Fibroblast of lung (primary cell): ENCODE results near the gene SPATS2L. TPM values are rescaled to one million over a fixed set of nuclear protein-coding genes. Genes with fewer than 3 reads are reported as not detected.

Experiments
- DNase-seq, 2 donors: peaks; one replicate each; pipeline versions ENCODE4 v3.0.0 to v3.0.0-alpha.2; 2010; ENCODE audit warnings: low read depth in 2 of 2
- H2AFZ ChIP-seq: 2 replicates; pipeline ENCODE4 v1.5.1; 2012; ENCODE audit warnings: low read length, control low read depth, inconsistent platforms
- H3K27ac ChIP-seq: 2 replicates; pipeline ENCODE4 v1.5.1; 2011; ENCODE audit warnings: low read length, control low read depth; ENCODE audit not compliant: insufficient read depth
- H3K27me3 ChIP-seq: 2 replicates; pipeline ENCODE4 v1.5.1; 2011; ENCODE audit warnings: mild to moderate bottlenecking, low read length; ENCODE audit not compliant: control insufficient read depth, insufficient read depth
- H3K36me3 ChIP-seq: 2 replicates; pipeline ENCODE4 v1.5.1; 2011; ENCODE audit warnings: low read length; ENCODE audit not compliant: control insufficient read depth, insufficient read depth
- H3K4me1 ChIP-seq: 2 replicates; pipeline ENCODE4 v1.5.1; 2011; ENCODE audit warnings: low read length; ENCODE audit not compliant: control insufficient read depth, insufficient read depth; ENCODE audit errors: extremely low read depth
- H3K4me2 ChIP-seq: 2 replicates; pipeline ENCODE4 v1.5.1; 2011; ENCODE audit warnings: low read length, control low read depth; ENCODE audit not compliant: insufficient read depth; ENCODE audit errors: extremely low read depth
- H3K4me3 ChIP-seq, 4 experiments: fragments of 200-600 bp in 1 of 4; sonication (generic) in 1 of 4; replicated peaks in 1 of 4; 2 replicates each; pipeline ENCODE4 v1.5.1; 2011 to 2016; ENCODE audit warnings: low read length in 4 of 4, low read depth in 3 of 4, mild to moderate bottlenecking in 3 of 4, control low read depth in 2 of 4, inconsistent platforms in 1 of 4, mixed read lengths in 1 of 4; ENCODE audit not compliant: insufficient read depth in 1 of 4; ENCODE audit errors: control extremely low read depth in 1 of 4
- H3K79me2 ChIP-seq: 2 replicates; pipeline ENCODE4 v1.5.1; 2012; ENCODE audit warnings: mild to moderate bottlenecking, low read length, inconsistent platforms; ENCODE audit not compliant: control insufficient read depth, insufficient read depth
- H3K9ac ChIP-seq: 2 replicates; pipeline ENCODE4 v1.5.1; 2011; ENCODE audit warnings: mild to moderate bottlenecking, low read length, control low read depth; ENCODE audit not compliant: insufficient read depth
- H3K9me3 ChIP-seq: 2 replicates; pipeline ENCODE4 v1.5.1; 2012; ENCODE audit warnings: low read depth, low read length; ENCODE audit not compliant: control insufficient read depth, insufficient read depth
- H4K20me1 ChIP-seq: 2 replicates; pipeline ENCODE4 v1.5.1; 2011; ENCODE audit warnings: low read length; ENCODE audit not compliant: control insufficient read depth, insufficient read depth; ENCODE audit errors: extremely low read depth
- CTCF ChIP-seq, 2 donors: IDR thresholded peaks in 1 of 2; conservative IDR thresholded peaks in 1 of 2; 1 replicate in 1 of 2; 2 replicates in 1 of 2; pipeline ENCODE4 v1.5.1; 2011 to 2012; ENCODE audit warnings: low read length in 2 of 2, control low read depth in 1 of 2, inconsistent platforms in 1 of 2, low read depth in 1 of 2, mild to moderate bottlenecking in 1 of 2
- EZH2 ChIP-seq: IDR thresholded peaks from 2 replicates; pipeline ENCODE4 v1.5.1; 2012; ENCODE audit warnings: low read length, control low read depth, mild to moderate bottlenecking; ENCODE audit errors: missing control alignments
- polyA plus RNA-seq, 2 donors: library from polyadenylated mRNA; depleted of rRNA in 1 of 2; stranded (reverse) in 1 of 2; unstranded in 1 of 2; fragments of >200 nt; gene quantifications; 2 replicates each; pipeline ENCODE4 v1.2.1, GENCODE V29; 2011 to 2012; ENCODE audit warnings: missing spikeins in 1 of 2
- total RNA-seq: library from RNA; depleted of rRNA; stranded (reverse); fragments of >200 nt; gene quantifications from 2 replicates; pipeline ENCODE4 v1.2.1, GENCODE V29; 2014

SPATS2L gene
- total and polyA plus RNA-seq, 2 donors (not counting 1 experiment from before 2014, with no cell fraction given) = 73.8 to 291 TPM

DNA sequence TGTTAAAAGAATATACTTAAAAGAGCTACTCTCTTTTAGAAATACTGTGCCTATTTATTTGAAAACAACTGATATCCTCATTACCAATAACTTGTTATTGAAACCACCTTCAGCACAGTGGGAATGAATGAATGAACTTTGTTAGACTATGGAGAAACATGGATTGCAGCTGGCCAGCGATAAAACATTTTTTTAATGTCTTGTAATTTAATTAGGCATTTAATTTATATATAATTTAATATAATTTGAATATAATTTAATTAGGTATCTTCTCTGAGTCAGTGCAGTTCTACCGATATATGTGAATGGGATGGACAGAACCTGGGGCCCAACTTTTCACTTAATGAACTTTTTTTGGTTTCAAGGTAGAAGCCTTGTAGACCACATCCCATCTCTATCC lies 109.0 kb downstream of the SPATS2L start:
- Histone ChIP-seq H3K79me2 (no peaks in the 10 kb centered on the region), H3K9ac (no peak overlapping the region), H3K27ac (no peak overlapping the region), H3K4me3 (no peak overlapping the region), H3K36me3 (peaks cover 11% of the 10 kb centered on the region), H3K4me2 (no peak overlapping the region), H3K27me3 (no peaks in the 10 kb centered on the region), H2AFZ (no peak overlapping the region), H3K9me3 (no peaks in the 10 kb centered on the region), H4K20me1 (no peaks in the 10 kb centered on the region), H3K4me1 (peaks cover 2% of the 10 kb centered on the region)
- no peak for TF ChIP-seq CTCF (conservative IDR thresholded peaks at IDR 0.05 in 1 of 2, IDR thresholded peaks at IDR 0.05 in 1 of 2; ENCODE audit: low read depth in 1 of 2, low read length in 2 of 2)
- TF ChIP-seq EZH2 = no peak
- no peak for DNase-seq

DNA sequence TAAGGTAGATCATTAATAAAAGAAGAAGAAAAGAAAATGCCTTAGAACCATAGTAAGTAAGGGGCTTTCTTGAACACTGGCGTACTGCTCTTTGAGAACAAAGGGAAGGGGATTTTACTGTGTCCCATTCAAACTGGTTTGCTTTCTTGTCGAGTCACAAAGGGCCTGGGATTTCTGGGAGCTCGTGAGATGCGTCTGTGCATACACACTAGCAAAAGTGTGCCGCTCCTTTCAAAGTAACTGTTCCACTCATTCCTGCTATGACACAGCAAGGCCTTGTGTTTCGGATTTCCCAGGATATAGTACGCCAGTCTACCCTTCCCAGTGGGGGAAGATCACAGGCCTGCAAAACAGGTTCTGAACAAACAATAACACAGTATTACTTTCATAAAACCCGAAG lies 110.4 kb downstream of the SPATS2L start:
- no peak overlapping the region for H3K27ac ChIP-seq
- TF ChIP-seq CTCF (conservative IDR thresholded peaks at IDR 0.05 in 1 of 2, IDR thresholded peaks at IDR 0.05 in 1 of 2; ENCODE audit: low read depth in 1 of 2, low read length in 2 of 2) (no peak), EZH2 (no peak)
- H3K4me1 ChIP-seq = no peaks in the 10 kb centered on the region
- no peak for DNase-seq
- no peaks in the 10 kb centered on the region for H3K27me3 ChIP-seq
- no peak overlapping the region for H3K4me3 ChIP-seq
- H3K36me3 ChIP-seq = peaks cover 14% of the 10 kb centered on the region
- H3K9me3 ChIP-seq = no peaks in the 10 kb centered on the region
- no peaks in the 10 kb centered on the region for H3K79me2 ChIP-seq
- no peak overlapping the region for H2AFZ ChIP-seq
- H3K4me2 ChIP-seq = no peak overlapping the region
- no peaks in the 10 kb centered on the region for H4K20me1 ChIP-seq
- no peak overlapping the region for H3K9ac ChIP-seq

GRCh38 chr2:200417366-200417765 lies 110.9 kb downstream of the SPATS2L start:
- Histone ChIP-seq H3K9ac (no peak overlapping the region), H3K27ac (no peak overlapping the region), H2AFZ (no peak overlapping the region), H3K4me3 (no peak overlapping the region), H3K4me1 (no peaks in the 10 kb centered on the region), H3K9me3 (no peaks in the 10 kb centered on the region), H3K36me3 (peaks cover 14% of the 10 kb centered on the region), H4K20me1 (no peaks in the 10 kb centered on the region), H3K27me3 (no peaks in the 10 kb centered on the region), H3K4me2 (no peak overlapping the region), H3K79me2 (no peaks in the 10 kb centered on the region)
- TF ChIP-seq CTCF (conservative IDR thresholded peaks at IDR 0.05 in 1 of 2, IDR thresholded peaks at IDR 0.05 in 1 of 2; ENCODE audit: low read depth in 1 of 2, low read length in 2 of 2) = no peak
- no peak for TF ChIP-seq EZH2
- DNase-seq = no peak
